Right cardiac atrium (tissue), 5 donors: ENCODE measurements around the gene SOWAHA. TPM values are rescaled to one million over a fixed set of nuclear protein-coding genes. Genes with fewer than 3 reads are reported as not detected.

Experiments used
- ATAC-seq, 2 donors: fragments of 200-7000 bp; cut with Tn5 transposase; one replicate each; pipeline versions ENCODE4 v1.8.0 to v1.9.1; 2020; ENCODE audit warnings: moderate library complexity in 2 of 2, mild to moderate bottlenecking in 1 of 2
- DNase-seq, 3 donors: peaks; one replicate each; pipeline ENCODE4 v3.0.0-alpha.2; 2020
- H3K27ac ChIP-seq: one replicate; pipeline ENCODE4 v1.5.1; 2013; ENCODE audit warnings: mild to moderate bottlenecking, low read length, control low read depth, moderate library complexity
- H3K27me3 ChIP-seq: one replicate; pipeline ENCODE4 v1.6.1; 2013; ENCODE audit not compliant: control insufficient read depth, insufficient read depth
- H3K4me1 ChIP-seq: one replicate; pipeline ENCODE4 v1.6.1; 2013; ENCODE audit warnings: low read length; ENCODE audit not compliant: control insufficient read depth, insufficient read depth
- H3K4me3 ChIP-seq: one replicate; pipeline ENCODE4 v1.5.1; 2013; ENCODE audit warnings: low read length, control low read depth
- H3K9me3 ChIP-seq: one replicate; pipeline ENCODE4 v1.6.1; 2013; ENCODE audit warnings: low read length; ENCODE audit not compliant: control insufficient read depth
- WGBS: extraction: QIAGEN DNeasy Blood & Tissue Kit; methylation state at CpG from one replicate; pipeline ENCODE4 v1.1.7; 2013; 5-methylcytosine and 5-hydroxymethylcytosine counted together
- intact Hi-C, 4 donors: fragments of 100-400 bp; cut with DNase I; formaldehyde crosslinking; loops; one replicate each; pipeline versions ENCODE4 v1.11.0 to v1.14.0; 2022 to 2023
- polyA plus RNA-seq: library from polyadenylated mRNA; stranded (reverse); fragments of 200-250 nt; gene quantifications from one replicate; pipeline ENCODE4 v1.2.3, GENCODE V29; 2013
- total RNA-seq, 4 donors: library from RNA; stranded (reverse); fragmentation: NEBNext Ultra II Directional; extraction: Animal tissue kit (Norgen Biotek cat#: 25700); gene quantifications; one replicate each; pipeline ENCODE4 v1.2.1, GENCODE V29; 2021
- donor health status: healthy with polysubstance abuse.
- donor health status: DM: no; HTN: yes; CAD: no.
- donor health status: DM: no; HTN: no; CAD: no.
- donor health status: DM: no; HTN: yes; CAD: no; lungs with severe emphysema.
- donor health status: DM: yes; HTN: yes; CAD: no.

Gene SOWAHA
- total and polyA plus RNA-seq, 5 donors = 0.05 to 0.11 TPM; not detected in 3

- intact Hi-C loops = no loop called here
- DNase-seq (peak; percentile 47 to 81 (median 74)), ATAC-seq (peak; percentile 18 to 42)
- Histone ChIP-seq H3K27me3 (no peaks in the 10 kb centered on the region), H3K4me3 (no peak overlapping the region), H3K4me1 (peaks cover 43% of the 10 kb centered on the region), H3K27ac (peak overlapping the region; percentile 37), H3K9me3 (no peaks in the 10 kb centered on the region)
- WGBS = 27% methylated on average over 8 of the region's 8 CpGs
Measured at GRCh38 chr5:132771503-132771998, 41.6 kb upstream of the SOWAHA start.

DNA sequence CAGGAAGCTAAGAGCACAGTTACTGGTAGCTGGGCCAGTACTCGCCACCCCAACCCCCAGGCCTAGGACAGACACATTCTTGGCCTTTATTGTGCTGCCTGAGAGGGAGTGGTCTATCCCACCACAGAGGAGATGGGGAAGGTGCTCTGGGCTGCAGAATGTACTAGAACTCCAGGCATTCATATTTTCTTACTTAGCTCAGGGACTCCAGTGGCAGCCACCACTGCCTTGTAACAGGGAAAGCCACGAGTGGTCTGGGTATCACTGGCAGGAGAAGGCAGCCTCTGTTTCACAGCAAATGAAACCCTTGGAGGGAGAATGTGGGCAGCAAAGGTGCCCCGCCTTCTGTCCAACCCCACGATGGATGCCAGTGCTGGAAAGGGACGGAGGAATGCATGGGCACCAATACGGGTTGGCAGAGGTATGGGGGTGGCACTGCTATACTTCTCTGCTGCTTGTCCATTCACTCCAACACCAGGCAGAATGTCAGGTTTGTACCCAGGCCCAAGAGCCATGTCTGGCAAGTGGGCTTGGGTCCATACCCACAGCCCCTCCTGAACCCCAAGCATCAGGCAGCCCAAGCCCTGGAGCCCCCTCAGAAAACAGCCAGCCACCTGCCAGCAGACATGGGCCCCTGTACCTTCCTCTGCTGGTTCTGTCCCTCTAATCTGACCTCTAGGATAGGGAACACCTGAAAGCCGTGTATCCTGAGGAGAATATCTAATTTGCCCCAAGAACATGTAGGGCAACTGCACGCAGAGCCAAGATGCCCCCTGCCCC is 40.6 kb upstream of the SOWAHA start:
- peak overlapping the region; percentile 8 for H3K27ac ChIP-seq
- no peak for ATAC-seq

DNA sequence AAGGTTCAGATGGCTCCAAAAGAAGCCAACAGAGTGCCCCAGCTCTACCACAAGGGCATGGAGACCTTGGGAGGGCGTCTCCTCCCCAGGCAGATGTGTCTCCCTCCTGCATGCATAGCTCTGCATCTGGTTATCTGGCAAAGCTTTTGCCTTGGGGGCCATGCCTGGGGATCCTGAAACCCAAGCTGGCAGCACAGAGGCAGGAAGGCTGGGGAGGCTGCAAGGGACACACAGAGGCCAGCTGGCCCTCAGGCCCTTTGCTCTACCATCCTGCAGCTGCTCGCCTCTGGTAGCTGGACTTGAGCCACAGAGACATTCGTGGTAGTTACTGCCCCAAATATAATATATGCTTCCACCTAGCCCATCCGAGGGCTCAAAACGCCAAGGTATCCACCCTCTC is 40.0 kb upstream of the SOWAHA start:
- DNase-seq = no peak
- no peak for ATAC-seq
- Histone ChIP-seq H3K4me3 (no peak overlapping the region), H3K27me3 (no peaks in the 10 kb centered on the region), H3K9me3 (no peaks in the 10 kb centered on the region), H3K4me1 (peaks cover 33% of the 10 kb centered on the region), H3K27ac (no peak overlapping the region)
- intact Hi-C loops = no loop called here
- 77% methylated on average over 5 of the region's 5 CpGs for WGBS

More for the DNA sequence above, 40.6 kb upstream of the SOWAHA start:
- no peak for DNase-seq
- Histone ChIP-seq H3K4me3 (no peak overlapping the region), H3K9me3 (no peaks in the 10 kb centered on the region), H3K27me3 (no peaks in the 10 kb centered on the region), H3K4me1 (peaks cover 37% of the 10 kb centered on the region)
- intact Hi-C loops = no loop called here
- WGBS = 78% methylated on average over 8 of the region's 8 CpGs

GRCh38 chr5:132773601-132774355 is 39.3 kb upstream of the SOWAHA start:
- Histone ChIP-seq H3K4me3 (no peak overlapping the region), H3K9me3 (no peaks in the 10 kb centered on the region), H3K4me1 (peaks cover 34% of the 10 kb centered on the region), H3K27me3 (no peaks in the 10 kb centered on the region), H3K27ac (no peak overlapping the region)
- WGBS = 71% methylated on average over 12 of the region's 12 CpGs
- no peak for ATAC-seq
- DNase-seq = no peak
- intact Hi-C loops = no loop called here

DNA sequence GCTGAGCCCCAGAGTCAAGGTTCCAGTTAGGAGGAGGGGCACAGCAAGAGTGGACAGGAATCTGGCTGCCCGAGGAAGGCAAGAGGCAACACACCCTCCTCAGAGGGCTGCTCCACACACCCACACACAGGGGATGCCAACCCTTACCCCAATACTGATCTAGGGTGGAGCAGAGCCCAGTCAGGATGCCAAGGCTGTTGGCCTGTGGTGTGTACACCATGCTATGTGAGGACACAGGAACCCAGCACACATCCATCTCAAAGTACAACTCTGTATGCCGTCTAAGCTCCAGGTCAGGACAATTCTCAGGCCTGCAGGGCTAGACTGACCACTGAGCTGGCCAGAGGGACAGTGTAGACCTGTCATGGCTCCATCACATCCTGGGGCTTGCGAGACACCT is 38.7 kb upstream of the SOWAHA start:
- Histone ChIP-seq H3K4me1 (peaks cover 34% of the 10 kb centered on the region), H3K27me3 (no peaks in the 10 kb centered on the region), H3K9me3 (no peaks in the 10 kb centered on the region), H3K4me3 (no peak overlapping the region), H3K27ac (no peak overlapping the region)
- peak in 1 of 3 donors; percentile 51 for DNase-seq
- WGBS = 62% methylated on average over 3 of the region's 3 CpGs
- ATAC-seq = peak in 1 of 2 donors; percentile 1
- intact Hi-C loops = no loop called here

DNA sequence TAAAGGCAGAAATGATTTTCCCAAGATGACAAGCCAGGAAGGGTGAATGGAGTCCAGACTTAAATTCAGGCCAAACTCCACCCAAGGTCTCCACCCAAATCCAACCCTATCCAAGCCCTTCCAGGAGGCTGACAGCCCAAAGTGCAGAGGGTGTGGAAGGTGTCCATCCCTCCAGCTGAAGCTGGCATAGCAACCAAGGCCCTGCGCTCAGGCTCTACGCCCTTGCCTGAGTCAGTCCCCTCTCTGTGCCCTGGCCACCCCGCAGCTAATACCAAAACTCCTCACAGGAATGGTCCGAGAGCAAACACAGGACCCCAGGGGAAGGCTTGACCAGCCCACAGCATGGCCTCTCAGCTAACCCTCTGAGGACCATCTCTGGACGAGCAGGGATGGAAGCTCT is 38.2 kb upstream of the SOWAHA start:
- no peaks in the 10 kb centered on the region for H3K9me3 ChIP-seq
- peak in 2 of 3 donors; percentile 34 to 71 for DNase-seq
- H3K27ac ChIP-seq = no peak overlapping the region
- WGBS = 79% methylated on average over 5 of the region's 5 CpGs
- H3K4me1 ChIP-seq = peaks cover 34% of the 10 kb centered on the region
- ATAC-seq = peak; percentile 13 to 28
- intact Hi-C loops = no loop called here
- no peak overlapping the region for H3K4me3 ChIP-seq
- no peaks in the 10 kb centered on the region for H3K27me3 ChIP-seq

DNA sequence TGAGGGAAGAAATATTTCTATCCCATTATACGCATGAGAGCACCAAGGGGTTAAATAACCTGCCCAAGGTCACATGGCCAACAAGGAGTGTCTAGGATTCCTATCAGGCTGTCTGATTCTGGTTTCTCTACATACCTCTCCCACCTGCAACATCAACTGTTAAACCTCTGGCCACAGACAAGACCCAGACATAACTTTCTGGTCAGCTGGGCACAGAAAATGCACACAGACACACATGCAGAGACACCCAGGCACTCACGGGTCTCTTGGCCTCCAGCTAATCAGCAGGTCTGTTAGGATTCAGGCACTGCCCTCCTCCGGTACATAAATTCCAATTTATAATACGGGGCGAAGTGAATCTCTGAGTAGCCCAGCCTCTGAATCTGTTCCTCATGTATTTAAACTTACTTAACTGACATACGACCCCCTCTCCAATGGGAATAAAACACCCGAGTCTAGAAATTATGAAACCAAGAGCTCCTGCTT is 37.6 kb upstream of the SOWAHA start:
- intact Hi-C loops = no loop called here

GRCh38 chr5:132776131-132776937 is 36.8 kb upstream of the SOWAHA start:
- intact Hi-C loops = no loop called here
- 3% methylated on average over 39 of the region's 39 CpGs for WGBS
- H3K4me3 ChIP-seq = peak overlapping the region; percentile 95
- DNase-seq (peak; percentile 48 to 74 (median 68)), ATAC-seq (peak; percentile 49 to 58)
- H3K27me3 ChIP-seq = no peaks in the 10 kb centered on the region
- H3K9me3 ChIP-seq = no peaks in the 10 kb centered on the region
- peak overlapping the region; percentile 54 for H3K27ac ChIP-seq
- peaks cover 26% of the 10 kb centered on the region for H3K4me1 ChIP-seq

More for the DNA sequence above, 37.6 kb upstream of the SOWAHA start:
- no peak overlapping the region for H3K27ac ChIP-seq
- peak overlapping the region; percentile 6 for H3K4me3 ChIP-seq
- no peaks in the 10 kb centered on the region for H3K9me3 ChIP-seq
- ATAC-seq (no peak), DNase-seq (no peak)
- peaks cover 33% of the 10 kb centered on the region for H3K4me1 ChIP-seq
- H3K27me3 ChIP-seq = no peaks in the 10 kb centered on the region
- WGBS = 40% methylated on average over 7 of the region's 7 CpGs

DNA sequence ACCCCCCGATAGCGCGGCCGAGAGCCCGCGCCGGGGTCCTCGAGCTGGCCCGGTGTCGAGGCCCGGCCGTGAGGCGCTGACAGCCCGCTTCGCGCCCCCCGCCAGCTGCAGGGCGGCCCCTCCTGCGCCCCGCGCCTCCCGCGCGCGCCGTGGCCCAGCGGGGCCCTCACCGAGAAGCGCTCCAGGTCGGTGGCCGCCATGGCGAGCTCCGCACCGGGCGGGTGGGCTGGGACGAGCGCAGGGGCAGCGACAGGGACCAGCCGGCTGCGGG is 36.2 kb upstream of the SOWAHA start:
- ATAC-seq (no peak), DNase-seq (no peak)
- peak overlapping the region; percentile 31 for H3K27ac ChIP-seq
- H3K27me3 ChIP-seq = no peaks in the 10 kb centered on the region
- no peaks in the 10 kb centered on the region for H3K9me3 ChIP-seq
- H3K4me3 ChIP-seq = peak overlapping the region; percentile 95
- H3K4me1 ChIP-seq = peaks cover 24% of the 10 kb centered on the region
- under 1% methylated on average over 40 of the region's 40 CpGs for WGBS
- intact Hi-C loops = no loop called here

DNA sequence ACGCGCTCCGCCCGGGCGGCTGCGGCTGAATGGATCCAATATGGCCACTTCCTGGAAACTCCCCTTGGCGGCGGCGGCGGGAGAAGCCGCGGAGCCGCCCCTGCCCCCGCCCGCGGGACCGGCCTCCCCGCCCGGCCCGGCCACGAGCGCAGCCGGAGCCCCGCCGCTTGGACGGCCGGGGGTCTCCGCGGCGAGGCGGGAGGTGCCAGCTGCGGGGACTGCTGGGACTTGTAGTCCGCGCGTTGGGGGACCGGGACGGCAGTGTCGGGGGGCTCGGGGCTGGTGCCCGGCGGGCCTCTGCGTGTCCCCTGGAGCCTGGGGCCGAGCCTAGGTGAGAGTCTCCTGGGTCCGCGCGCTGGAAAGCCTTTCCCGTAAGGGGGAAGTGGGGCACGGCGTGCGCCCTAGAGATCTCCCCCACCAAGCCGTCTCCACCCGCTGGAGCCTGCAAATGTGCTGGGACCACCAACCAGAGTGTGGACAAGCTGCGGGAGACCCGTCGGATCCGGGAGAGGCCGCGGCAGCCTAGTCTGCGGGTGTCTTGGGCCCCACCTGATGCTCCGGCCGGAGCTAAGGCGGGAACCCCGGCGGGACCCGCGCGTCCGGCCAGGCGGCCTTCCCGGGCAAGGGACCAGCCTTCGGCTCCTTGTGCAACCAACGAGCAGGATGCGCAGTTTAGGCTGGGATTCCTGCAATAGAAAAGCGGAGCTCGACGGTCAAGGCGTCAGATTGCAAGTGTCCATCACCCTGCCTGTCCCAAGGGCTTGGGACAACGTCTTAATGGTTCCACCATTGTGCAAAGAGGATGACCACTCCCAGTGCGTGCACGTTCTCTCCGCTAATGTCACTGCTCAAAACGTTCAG is 35.7 kb upstream of the SOWAHA start, which contains the start of gene SEPTIN8:
Gene SEPTIN8 (minus strand): TSS at position 31 of the 861 bp plus-strand sequence. CDS start 102 bp downstream, outside the sequence.
- Histone ChIP-seq H3K9me3 (no peaks in the 10 kb centered on the region), H3K4me3 (peak within 1 kb of the TSS; percentile 95), H3K27me3 (no peaks in the 10 kb centered on the region), H3K27ac (peak within 1 kb of the TSS; percentile 54), H3K4me1 (peaks cover 18% of the 10 kb centered on the region)
- peak; percentile 71 to 72 for ATAC-seq
- DNase-seq = peak; percentile 73 to 86 (median 86)
- intact Hi-C loops = no loop called here
- 1% methylated on average over 82 of the region's 82 CpGs for WGBS
